Stomach (tissue), 4 donors: ENCODE results near the gene DACH1.

Experiments used
- EP300 ChIP-seq: sonication (generic); formaldehyde crosslinking; IDR thresholded peaks from one replicate; pipeline ENCODE4 v1.6.1; 2017; ENCODE audit warnings: antibody characterized with exemption
- POLR2A ChIP-seq, 4 donors: fragments of 450-650 bp; IDR thresholded peaks; one replicate each; pipeline ENCODE4 v1.6.1; 2016; ENCODE audit warnings: antibody characterized with exemption in 4 of 4, control low read depth in 2 of 4, mild to moderate bottlenecking in 1 of 4, moderate library complexity in 1 of 4
- POLR2AphosphoS5 ChIP-seq, 3 donors: sonication (generic); formaldehyde crosslinking; IDR thresholded peaks; one replicate each; pipeline ENCODE4 v1.6.1; 2016; ENCODE audit warnings: antibody characterized with exemption in 3 of 3
- TF ChIP-seq, protein P1 (sequence below), 7 experiments: fragments of 450-650 bp in 4 of 7; fragments of 200-600 bp in 3 of 7; sonication (generic) in 3 of 7; IDR thresholded peaks; one replicate each; pipeline ENCODE4 v1.5.1; 2016 to 2019; ENCODE audit warnings: antibody characterized with exemption in 7 of 7, control low read depth in 2 of 7, mild to moderate bottlenecking in 1 of 7

DNA sequence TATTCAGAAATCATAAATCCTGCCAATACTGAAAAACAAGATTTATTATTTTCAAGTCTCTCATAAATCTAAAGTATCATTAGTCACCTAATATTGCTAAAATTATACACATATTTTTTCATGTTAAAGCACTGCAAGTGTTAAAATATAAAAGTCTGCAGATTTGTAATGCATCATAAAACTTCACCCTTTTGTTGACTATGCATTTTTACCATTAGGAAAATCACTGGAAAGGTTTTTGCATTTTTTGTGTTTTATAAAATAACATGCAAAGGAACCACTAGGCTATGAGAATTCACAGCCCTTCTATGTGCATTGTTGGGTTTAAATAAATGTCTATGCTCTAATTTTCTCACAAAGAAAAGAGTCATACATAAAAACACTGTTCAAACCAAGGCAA, 407.3 kb downstream of the DACH1 start:
- TF ChIP-seq, protein P1, sequence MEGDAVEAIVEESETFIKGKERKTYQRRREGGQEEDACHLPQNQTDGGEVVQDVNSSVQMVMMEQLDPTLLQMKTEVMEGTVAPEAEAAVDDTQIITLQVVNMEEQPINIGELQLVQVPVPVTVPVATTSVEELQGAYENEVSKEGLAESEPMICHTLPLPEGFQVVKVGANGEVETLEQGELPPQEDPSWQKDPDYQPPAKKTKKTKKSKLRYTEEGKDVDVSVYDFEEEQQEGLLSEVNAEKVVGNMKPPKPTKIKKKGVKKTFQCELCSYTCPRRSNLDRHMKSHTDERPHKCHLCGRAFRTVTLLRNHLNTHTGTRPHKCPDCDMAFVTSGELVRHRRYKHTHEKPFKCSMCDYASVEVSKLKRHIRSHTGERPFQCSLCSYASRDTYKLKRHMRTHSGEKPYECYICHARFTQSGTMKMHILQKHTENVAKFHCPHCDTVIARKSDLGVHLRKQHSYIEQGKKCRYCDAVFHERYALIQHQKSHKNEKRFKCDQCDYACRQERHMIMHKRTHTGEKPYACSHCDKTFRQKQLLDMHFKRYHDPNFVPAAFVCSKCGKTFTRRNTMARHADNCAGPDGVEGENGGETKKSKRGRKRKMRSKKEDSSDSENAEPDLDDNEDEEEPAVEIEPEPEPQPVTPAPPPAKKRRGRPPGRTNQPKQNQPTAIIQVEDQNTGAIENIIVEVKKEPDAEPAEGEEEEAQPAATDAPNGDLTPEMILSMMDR (IDR thresholded peaks at IDR 0.05): no peak
- no peak for TF ChIP-seq POLR2AphosphoS5 (IDR thresholded peaks at IDR 0.05)
- no peak for TF ChIP-seq POLR2A (IDR thresholded peaks at IDR 0.05)
- no peak for TF ChIP-seq EP300
